B cell (primary cell): ENCODE data around the gene RAB10. TPM values are rescaled to one million over a fixed set of nuclear protein-coding genes. Genes with fewer than 3 reads are reported as not detected.

Experiments used
- ATAC-seq: fragments of 200-7000 bp; cut with Tn5 transposase; one replicate; pipeline ENCODE4 v1.10.0; 2021; ENCODE audit warnings: low read depth, mild to moderate bottlenecking, moderate number of reproducible peaks, moderate library complexity
- CTCF ChIA-PET: fragments of 350-600 bp; sonication (Branson Sonifier 250); formaldehyde crosslinking; loops from one replicate; lab custom pipeline; 2021; ENCODE audit warnings: antibody characterized with exemption, inconsistent platforms; lab: Charles Lee
- POLR2A ChIA-PET: fragments of 350-600 bp; sonication (Branson Sonifier 250); formaldehyde crosslinking; loops from one replicate; lab custom pipeline; 2021; ENCODE audit warnings: antibody characterized with exemption; lab: Charles Lee
- DNase-seq: peaks from one replicate; pipeline ENCODE4 v3.0.0; 2013
- H2AFZ ChIP-seq: 2 replicates; pipeline ENCODE4 v1.6.1; 2012; ENCODE audit warnings: mild to moderate bottlenecking, low read depth, low read length; ENCODE audit not compliant: insufficient read depth, poor library complexity, severe bottlenecking
- H3K27ac ChIP-seq, 2 donors: 1 replicate in 1 of 2; 2 replicates in 1 of 2; pipeline ENCODE4 v1.5.1; 2012 to 2013; ENCODE audit warnings: low read length in 2 of 2, mild to moderate bottlenecking in 2 of 2, moderate library complexity in 1 of 2
- H3K27me3 ChIP-seq, 4 experiments: fragments of 200-600 bp in 1 of 4; sonication (generic) in 1 of 4; replicated peaks in 1 of 4; 1 replicate in 2 of 4; 2 replicates in 2 of 4; pipeline versions ENCODE4 v1.6.1 to v1.7.0; 2013 to 2016; ENCODE audit warnings: low read length in 3 of 4, mild to moderate bottlenecking in 2 of 4, mixed read lengths in 1 of 4, moderate library complexity in 1 of 4; ENCODE audit not compliant: insufficient read depth in 4 of 4, control insufficient read depth in 3 of 4; ENCODE audit errors: control extremely low read depth in 1 of 4
- H3K36me3 ChIP-seq, 2 experiments: replicated peaks in 1 of 2; 1 replicate in 1 of 2; 2 replicates in 1 of 2; pipeline versions ENCODE4 v1.6.1 to v1.7.1; 2013; ENCODE audit warnings: low read length in 1 of 2; ENCODE audit not compliant: insufficient read depth in 2 of 2, control insufficient read depth in 1 of 2; ENCODE audit errors: control extremely low read depth in 1 of 2, extremely low read depth in 1 of 2
- H3K4me1 ChIP-seq, 2 donors: fragments of 200-600 bp in 1 of 2; sonication (generic) in 1 of 2; 1 replicate in 1 of 2; 2 replicates in 1 of 2; pipeline versions ENCODE4 v1.5.1 to v1.6.1; 2013 to 2017; ENCODE audit warnings: low read length in 2 of 2; ENCODE audit not compliant: control insufficient read depth in 2 of 2, insufficient read depth in 2 of 2
- H3K4me2 ChIP-seq: replicated peaks from 2 replicates; pipeline ENCODE3; 2012; ENCODE audit warnings: mild to moderate bottlenecking, low read depth, low read length; ENCODE audit not compliant: poor library complexity, severe bottlenecking
- H3K4me3 ChIP-seq, 5 experiments: fragments of 200-600 bp in 1 of 5; sonication (generic) in 1 of 5; 1 replicate in 3 of 5; 2 replicates in 2 of 5; pipeline versions ENCODE4 v1.5.1 to v1.7.0; 2011 to 2016; ENCODE audit warnings: low read length in 4 of 5, mild to moderate bottlenecking in 4 of 5, low read depth in 2 of 5, control low read depth in 1 of 5, moderate library complexity in 1 of 5; ENCODE audit not compliant: insufficient read depth in 1 of 5; ENCODE audit errors: control extremely low read depth in 1 of 5, extremely low read depth in 1 of 5
- H3K79me2 ChIP-seq: fragments of 200-600 bp; sonication (generic); one replicate; pipeline ENCODE4 v1.6.0; 2016; ENCODE audit warnings: low read length; ENCODE audit not compliant: control insufficient read depth, insufficient read depth
- H3K9ac ChIP-seq: fragments of 200-600 bp; sonication (generic); 2 replicates; pipeline ENCODE4 v1.6.1; 2017; ENCODE audit warnings: mild to moderate bottlenecking, low read length, moderate library complexity
- H3K9me3 ChIP-seq, 3 donors: one replicate each; pipeline versions ENCODE4 v1.6.1 to v1.7.1; 2013; ENCODE audit warnings: low read length in 2 of 3; ENCODE audit not compliant: control insufficient read depth in 2 of 3, insufficient read depth in 1 of 3; ENCODE audit errors: control extremely low read depth in 1 of 3
- H4K20me1 ChIP-seq: 2 replicates; pipeline ENCODE4 v1.6.0; 2012; ENCODE audit warnings: mild to moderate bottlenecking, low read length; ENCODE audit not compliant: insufficient read depth, control insufficient read depth, poor library complexity, severe bottlenecking
- H3K27ac Mint-ChIP-seq: one replicate; pipeline ENCODE4 v1.8.0; 2021; ENCODE audit warnings: mixed read lengths
- H3K27me3 Mint-ChIP-seq: one replicate; pipeline ENCODE4 v1.8.0; 2021; ENCODE audit warnings: mixed read lengths
- H3K4me1 Mint-ChIP-seq: one replicate; pipeline ENCODE4 v1.8.0; 2021; ENCODE audit warnings: mixed read lengths
- H3K4me3 Mint-ChIP-seq: one replicate; pipeline ENCODE4 v1.8.0; 2021; ENCODE audit warnings: mixed read lengths
- H3K9me3 Mint-ChIP-seq: one replicate; pipeline ENCODE4 v1.8.0; 2022; ENCODE audit warnings: mixed read lengths; ENCODE audit not compliant: insufficient read depth
- EZH2 ChIP-seq: IDR thresholded peaks from 2 replicates; pipeline ENCODE4 v1.6.1; 2012; ENCODE audit warnings: borderline replicate concordance, low read depth, mild to moderate bottlenecking, moderate library complexity, low read length; ENCODE audit not compliant: insufficient read depth, poor library complexity, severe bottlenecking
- WGBS: methylation state at CpG from one replicate; pipeline ENCODE4 v1.1.5; 2013; ENCODE audit warnings: missing lambda C conversion rate; ENCODE audit not compliant: insufficient coverage; 5-methylcytosine and 5-hydroxymethylcytosine counted together
- intact Hi-C: fragments of 100-400 bp; cut with micrococcal nuclease; formaldehyde crosslinking; loops from one replicate; pipeline ENCODE4 v1.10.0; 2022
- polyA plus RNA-seq: library from polyadenylated mRNA; depleted of rRNA; stranded (reverse); fragments of >200 nt; gene quantifications from 2 replicates; pipeline ENCODE4 v1.2.3, GENCODE V29; 2012
- total RNA-seq, 2 donors: library from RNA; stranded (reverse); fragments of 120-200 nt in 1 of 2; gene quantifications; 1 replicate in 1 of 2; 2 replicates in 1 of 2; pipeline versions ENCODE4 v1.2.3 to v1.2.4, GENCODE V29; 2013 to 2022
- TF ChIP-seq, protein P1 (sequence below): fragments of 200-600 bp; IDR thresholded peaks from one replicate; pipeline ENCODE4 v1.8.0; 2022; ENCODE audit warnings: antibody characterized with exemption, mild to moderate bottlenecking

The RAB10 gene
- total and polyA plus RNA-seq, 2 donors (not counting 1 experiment from before 2014, with no cell fraction given) = 21.7 to 66.7 TPM

DNA sequence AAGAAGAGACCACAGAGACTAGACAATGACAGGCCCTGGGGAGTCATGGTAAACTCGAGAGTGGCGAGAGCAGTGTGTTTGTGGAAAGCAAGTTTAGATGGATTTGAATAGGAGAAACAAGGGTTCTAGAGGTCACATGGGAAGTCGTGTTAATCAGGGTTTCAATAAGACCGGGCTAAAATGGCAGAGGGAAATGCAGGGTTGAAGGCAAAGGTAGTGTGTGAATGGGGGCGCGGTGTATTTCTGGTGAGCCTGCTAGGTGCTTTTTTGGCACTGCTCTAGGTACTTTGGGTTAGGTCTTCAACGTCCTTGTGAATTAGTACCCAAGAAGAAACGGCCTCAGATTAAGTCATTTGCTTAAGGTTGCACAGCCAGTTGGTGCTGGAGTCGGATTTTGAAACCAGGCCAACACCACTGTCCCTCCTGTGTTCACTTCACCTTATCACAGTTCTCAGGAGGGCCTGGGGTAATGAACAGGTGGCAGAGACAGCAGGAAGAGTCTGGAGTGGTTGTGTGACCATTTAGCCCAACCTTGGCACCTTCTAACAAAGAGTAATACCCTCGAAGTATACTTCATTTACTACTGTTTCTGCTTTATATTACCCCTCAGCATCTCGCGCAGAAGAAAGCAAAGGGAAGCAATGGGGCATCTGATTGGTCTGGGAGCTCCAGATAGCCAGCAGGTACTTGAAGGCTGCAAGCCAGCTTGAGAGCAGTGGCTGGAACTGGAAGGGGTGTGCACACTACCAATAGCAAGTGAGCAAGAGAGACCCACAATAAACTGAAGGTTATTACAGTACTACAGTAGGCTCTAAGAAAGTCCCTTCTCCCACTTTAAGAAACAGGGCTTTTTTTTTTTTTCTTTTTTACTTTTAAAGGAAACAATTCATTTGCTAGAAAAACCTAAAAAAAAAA, 105.6 kb downstream of the RAB10 start:
- ChIA-PET CTCF (interaction anchor here (0.6 to 1.1 kb wide), 3 partner anchors 46 to 189 kb away, joined by 3 read pairs; no protein-coding TSS in a partner anchor), POLR2A (no interaction called here)

More for the DNA sequence above, 105.6 kb downstream of the RAB10 start:
- H3K27me3 Mint-ChIP-seq = no peaks in the 10 kb centered on the region
- H3K9me3 ChIP-seq = no peaks in the 10 kb centered on the region
- TF ChIP-seq, protein P1, sequence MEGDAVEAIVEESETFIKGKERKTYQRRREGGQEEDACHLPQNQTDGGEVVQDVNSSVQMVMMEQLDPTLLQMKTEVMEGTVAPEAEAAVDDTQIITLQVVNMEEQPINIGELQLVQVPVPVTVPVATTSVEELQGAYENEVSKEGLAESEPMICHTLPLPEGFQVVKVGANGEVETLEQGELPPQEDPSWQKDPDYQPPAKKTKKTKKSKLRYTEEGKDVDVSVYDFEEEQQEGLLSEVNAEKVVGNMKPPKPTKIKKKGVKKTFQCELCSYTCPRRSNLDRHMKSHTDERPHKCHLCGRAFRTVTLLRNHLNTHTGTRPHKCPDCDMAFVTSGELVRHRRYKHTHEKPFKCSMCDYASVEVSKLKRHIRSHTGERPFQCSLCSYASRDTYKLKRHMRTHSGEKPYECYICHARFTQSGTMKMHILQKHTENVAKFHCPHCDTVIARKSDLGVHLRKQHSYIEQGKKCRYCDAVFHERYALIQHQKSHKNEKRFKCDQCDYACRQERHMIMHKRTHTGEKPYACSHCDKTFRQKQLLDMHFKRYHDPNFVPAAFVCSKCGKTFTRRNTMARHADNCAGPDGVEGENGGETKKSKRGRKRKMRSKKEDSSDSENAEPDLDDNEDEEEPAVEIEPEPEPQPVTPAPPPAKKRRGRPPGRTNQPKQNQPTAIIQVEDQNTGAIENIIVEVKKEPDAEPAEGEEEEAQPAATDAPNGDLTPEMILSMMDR = no peak
- TF ChIP-seq EZH2 = no peak
- H3K4me2 ChIP-seq = no peak overlapping the region
- 86% methylated on average over 7 of the region's 12 CpGs for WGBS
- no peak overlapping the region for H3K27ac ChIP-seq
- no peak overlapping the region for H3K4me3 ChIP-seq
- H3K4me1 Mint-ChIP-seq = no peaks in the 10 kb centered on the region
- H3K9me3 Mint-ChIP-seq = no peaks in the 10 kb centered on the region
- no peaks in the 10 kb centered on the region for H4K20me1 ChIP-seq
- H3K4me1 ChIP-seq = no peaks in the 10 kb centered on the region
- no peak for DNase-seq
- H3K79me2 ChIP-seq = no peaks in the 10 kb centered on the region
- no peak for ATAC-seq
- intact Hi-C loops = loop anchor here (10.0 kb wide), 1 partner anchor 535 kb away; no protein-coding TSS in a partner anchor
- no peak overlapping the region for H3K4me3 Mint-ChIP-seq
- H2AFZ ChIP-seq = no peak overlapping the region
- no peaks in the 10 kb centered on the region for H3K27me3 ChIP-seq
- H3K9ac ChIP-seq = no peak overlapping the region
- H3K36me3 ChIP-seq = peaks cover 2 to 17% of the 10 kb centered on the region in 2 experiments
- H3K27ac Mint-ChIP-seq = no peak overlapping the region
